ENCODE data around the gene TRIM61.

GRCh38 chr4:165009493-165010227, 32.2 kb upstream of the TRIM61 start:
- TF ChIP-seq, protein P1, sequence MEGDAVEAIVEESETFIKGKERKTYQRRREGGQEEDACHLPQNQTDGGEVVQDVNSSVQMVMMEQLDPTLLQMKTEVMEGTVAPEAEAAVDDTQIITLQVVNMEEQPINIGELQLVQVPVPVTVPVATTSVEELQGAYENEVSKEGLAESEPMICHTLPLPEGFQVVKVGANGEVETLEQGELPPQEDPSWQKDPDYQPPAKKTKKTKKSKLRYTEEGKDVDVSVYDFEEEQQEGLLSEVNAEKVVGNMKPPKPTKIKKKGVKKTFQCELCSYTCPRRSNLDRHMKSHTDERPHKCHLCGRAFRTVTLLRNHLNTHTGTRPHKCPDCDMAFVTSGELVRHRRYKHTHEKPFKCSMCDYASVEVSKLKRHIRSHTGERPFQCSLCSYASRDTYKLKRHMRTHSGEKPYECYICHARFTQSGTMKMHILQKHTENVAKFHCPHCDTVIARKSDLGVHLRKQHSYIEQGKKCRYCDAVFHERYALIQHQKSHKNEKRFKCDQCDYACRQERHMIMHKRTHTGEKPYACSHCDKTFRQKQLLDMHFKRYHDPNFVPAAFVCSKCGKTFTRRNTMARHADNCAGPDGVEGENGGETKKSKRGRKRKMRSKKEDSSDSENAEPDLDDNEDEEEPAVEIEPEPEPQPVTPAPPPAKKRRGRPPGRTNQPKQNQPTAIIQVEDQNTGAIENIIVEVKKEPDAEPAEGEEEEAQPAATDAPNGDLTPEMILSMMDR (conservative IDR thresholded peaks at IDR 0.05 in 1 of 2, IDR thresholded peaks at IDR 0.05 in 1 of 2; ENCODE audit: low read depth in 1 of 2, low read length in 2 of 2) = no peak
- no peak for TF ChIP-seq EZH2 (IDR thresholded peaks at IDR 0.05; ENCODE audit: low read length, missing control alignments)
